Esophagus muscularis mucosa (tissue), 4 donors: ENCODE measurements around the gene IGF2BP3.

ENCODE experiments used
- EP300 ChIP-seq: sonication (generic); formaldehyde crosslinking; IDR thresholded peaks from one replicate; pipeline ENCODE4 v1.6.1; 2017; ENCODE audit warnings: antibody characterized with exemption
- POLR2A ChIP-seq: fragments of 450-650 bp; IDR thresholded peaks from one replicate; pipeline ENCODE4 v1.6.1; 2017; ENCODE audit warnings: antibody characterized with exemption, moderate library complexity, mild to moderate bottlenecking, low read depth
- TF ChIP-seq, protein P1 (sequence below), 3 experiments: fragments of 200-600 bp in 2 of 3; fragments of 450-650 bp in 1 of 3; sonication (generic) in 2 of 3; IDR thresholded peaks; one replicate each; pipeline ENCODE4 v1.5.1; 2017 to 2019; ENCODE audit warnings: antibody characterized with exemption in 3 of 3, mild to moderate bottlenecking in 2 of 3, moderate library complexity in 1 of 3

DNA sequence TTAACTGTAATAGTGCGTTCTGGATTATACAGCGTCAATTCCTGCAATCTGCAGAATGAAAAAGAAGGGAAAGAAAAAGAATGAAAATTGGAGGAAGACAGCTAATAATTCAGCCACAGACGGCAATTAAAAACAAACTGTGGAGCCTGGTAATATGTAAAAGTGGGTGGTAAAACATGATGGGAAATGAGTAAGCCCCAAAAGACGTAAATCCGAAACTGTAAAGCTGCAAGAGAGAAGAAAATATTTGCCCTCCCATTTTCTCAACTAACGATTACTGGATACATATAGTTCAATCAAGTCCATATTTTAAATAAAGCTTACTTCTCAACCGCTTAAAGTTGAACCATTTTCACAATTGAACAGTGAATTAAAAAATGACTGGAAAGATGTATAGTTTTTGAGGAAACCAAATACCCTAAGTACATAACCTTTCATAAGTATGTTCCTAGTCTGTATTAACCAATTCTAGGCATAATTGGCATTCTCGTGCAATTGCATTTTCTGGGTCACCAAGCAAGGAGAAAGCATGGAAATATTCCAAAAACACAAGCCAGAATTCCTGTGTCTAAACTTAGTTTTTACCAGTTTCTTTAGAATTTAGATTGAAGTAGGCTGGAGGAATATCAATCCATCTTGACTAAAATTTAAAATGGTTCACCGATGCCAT is 126.3 kb downstream of the IGF2BP3 start:
- no peak for TF ChIP-seq EP300
- TF ChIP-seq, protein P1, sequence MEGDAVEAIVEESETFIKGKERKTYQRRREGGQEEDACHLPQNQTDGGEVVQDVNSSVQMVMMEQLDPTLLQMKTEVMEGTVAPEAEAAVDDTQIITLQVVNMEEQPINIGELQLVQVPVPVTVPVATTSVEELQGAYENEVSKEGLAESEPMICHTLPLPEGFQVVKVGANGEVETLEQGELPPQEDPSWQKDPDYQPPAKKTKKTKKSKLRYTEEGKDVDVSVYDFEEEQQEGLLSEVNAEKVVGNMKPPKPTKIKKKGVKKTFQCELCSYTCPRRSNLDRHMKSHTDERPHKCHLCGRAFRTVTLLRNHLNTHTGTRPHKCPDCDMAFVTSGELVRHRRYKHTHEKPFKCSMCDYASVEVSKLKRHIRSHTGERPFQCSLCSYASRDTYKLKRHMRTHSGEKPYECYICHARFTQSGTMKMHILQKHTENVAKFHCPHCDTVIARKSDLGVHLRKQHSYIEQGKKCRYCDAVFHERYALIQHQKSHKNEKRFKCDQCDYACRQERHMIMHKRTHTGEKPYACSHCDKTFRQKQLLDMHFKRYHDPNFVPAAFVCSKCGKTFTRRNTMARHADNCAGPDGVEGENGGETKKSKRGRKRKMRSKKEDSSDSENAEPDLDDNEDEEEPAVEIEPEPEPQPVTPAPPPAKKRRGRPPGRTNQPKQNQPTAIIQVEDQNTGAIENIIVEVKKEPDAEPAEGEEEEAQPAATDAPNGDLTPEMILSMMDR (IDR thresholded peaks at IDR 0.05) = no peak
- TF ChIP-seq POLR2A = no peak
